PFSK-1 (cell line): ENCODE measurements around the gene STARD3.

Experiments
- POLR2AphosphoS5 ChIP-seq: IDR thresholded peaks from 2 replicates; pipeline ENCODE4 v1.6.1; 2012; ENCODE audit warnings: low read depth, mild to moderate bottlenecking, control low read depth, low read length, moderate library complexity
- SIN3A ChIP-seq: IDR thresholded peaks from 2 replicates; pipeline ENCODE4 v1.6.1; 2012; ENCODE audit warnings: mild to moderate bottlenecking, low read length, moderate library complexity, borderline replicate concordance; ENCODE audit not compliant: insufficient read depth
- TAF1 ChIP-seq: IDR thresholded peaks from 2 replicates; pipeline ENCODE4 v1.6.1; 2012; ENCODE audit warnings: low read length, control low read depth, borderline replicate concordance; ENCODE audit not compliant: insufficient read depth
- TF ChIP-seq, protein P1 (sequence below), 2 experiments: IDR thresholded peaks; 2 replicates each; pipeline versions ENCODE4 v1.6.1 to v1.8.0; 2011 to 2012; ENCODE audit warnings: low read depth in 2 of 2, low read length in 2 of 2, control low read depth in 1 of 2, inconsistent platforms in 1 of 2, mild to moderate bottlenecking in 1 of 2, moderate library complexity in 1 of 2; ENCODE audit not compliant: insufficient read depth in 1 of 2

DNA sequence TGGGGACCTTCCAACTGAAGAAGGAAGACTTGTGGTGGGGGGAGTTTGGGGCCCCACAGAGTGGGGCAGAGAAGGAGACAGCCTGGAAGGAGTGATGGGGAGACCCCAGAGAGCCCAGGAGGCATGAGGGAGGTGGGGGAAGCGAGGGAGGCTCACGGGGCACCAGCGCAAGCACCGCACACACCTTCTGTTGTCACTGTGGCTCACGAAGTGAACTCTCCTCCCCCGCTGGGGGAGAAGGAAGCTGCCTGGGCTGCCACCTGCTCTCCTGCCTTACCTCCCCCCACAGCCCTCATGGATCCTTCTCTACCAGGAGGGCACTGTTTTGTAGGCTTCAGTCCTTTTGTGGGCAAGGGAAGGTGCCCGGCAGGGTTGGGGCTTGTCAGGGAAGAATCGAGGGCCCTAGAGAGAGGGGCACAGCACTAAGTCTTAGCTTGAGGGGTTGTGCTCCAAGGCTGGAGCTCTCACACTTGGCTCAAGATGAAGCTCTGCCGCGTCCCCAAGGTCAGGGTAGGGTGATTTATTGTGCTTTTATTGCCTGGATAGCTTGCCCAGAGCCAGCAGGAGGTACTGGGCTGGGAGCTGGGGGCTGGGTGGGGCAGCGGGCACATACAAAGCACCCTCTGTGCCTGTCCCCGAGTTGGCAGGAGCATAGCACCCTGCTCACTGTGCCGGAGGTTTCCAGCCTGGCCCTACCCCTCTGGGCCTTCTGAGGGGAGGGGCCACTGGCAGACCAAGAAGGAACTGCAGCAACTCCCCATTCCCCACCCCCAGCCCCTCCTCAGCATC, 4.6 kb upstream of the STARD3 start:
- no peak for TF ChIP-seq POLR2AphosphoS5
- TF ChIP-seq TAF1 = no peak
- no peak for TF ChIP-seq SIN3A
- TF ChIP-seq, protein P1, sequence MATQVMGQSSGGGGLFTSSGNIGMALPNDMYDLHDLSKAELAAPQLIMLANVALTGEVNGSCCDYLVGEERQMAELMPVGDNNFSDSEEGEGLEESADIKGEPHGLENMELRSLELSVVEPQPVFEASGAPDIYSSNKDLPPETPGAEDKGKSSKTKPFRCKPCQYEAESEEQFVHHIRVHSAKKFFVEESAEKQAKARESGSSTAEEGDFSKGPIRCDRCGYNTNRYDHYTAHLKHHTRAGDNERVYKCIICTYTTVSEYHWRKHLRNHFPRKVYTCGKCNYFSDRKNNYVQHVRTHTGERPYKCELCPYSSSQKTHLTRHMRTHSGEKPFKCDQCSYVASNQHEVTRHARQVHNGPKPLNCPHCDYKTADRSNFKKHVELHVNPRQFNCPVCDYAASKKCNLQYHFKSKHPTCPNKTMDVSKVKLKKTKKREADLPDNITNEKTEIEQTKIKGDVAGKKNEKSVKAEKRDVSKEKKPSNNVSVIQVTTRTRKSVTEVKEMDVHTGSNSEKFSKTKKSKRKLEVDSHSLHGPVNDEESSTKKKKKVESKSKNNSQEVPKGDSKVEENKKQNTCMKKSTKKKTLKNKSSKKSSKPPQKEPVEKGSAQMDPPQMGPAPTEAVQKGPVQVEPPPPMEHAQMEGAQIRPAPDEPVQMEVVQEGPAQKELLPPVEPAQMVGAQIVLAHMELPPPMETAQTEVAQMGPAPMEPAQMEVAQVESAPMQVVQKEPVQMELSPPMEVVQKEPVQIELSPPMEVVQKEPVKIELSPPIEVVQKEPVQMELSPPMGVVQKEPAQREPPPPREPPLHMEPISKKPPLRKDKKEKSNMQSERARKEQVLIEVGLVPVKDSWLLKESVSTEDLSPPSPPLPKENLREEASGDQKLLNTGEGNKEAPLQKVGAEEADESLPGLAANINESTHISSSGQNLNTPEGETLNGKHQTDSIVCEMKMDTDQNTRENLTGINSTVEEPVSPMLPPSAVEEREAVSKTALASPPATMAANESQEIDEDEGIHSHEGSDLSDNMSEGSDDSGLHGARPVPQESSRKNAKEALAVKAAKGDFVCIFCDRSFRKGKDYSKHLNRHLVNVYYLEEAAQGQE (IDR thresholded peaks at IDR 0.05; ENCODE audit: insufficient read depth in 1 of 2, low read depth in 2 of 2, low read length in 2 of 2) = no peak
